ENCODE measurements around the gene CORIN. TPM values are rescaled to one million over a fixed set of nuclear protein-coding genes. Genes with fewer than 3 reads are reported as not detected.

CORIN gene
- total RNA-seq, 1 experiment from 2014 or later: not detected

DNA sequence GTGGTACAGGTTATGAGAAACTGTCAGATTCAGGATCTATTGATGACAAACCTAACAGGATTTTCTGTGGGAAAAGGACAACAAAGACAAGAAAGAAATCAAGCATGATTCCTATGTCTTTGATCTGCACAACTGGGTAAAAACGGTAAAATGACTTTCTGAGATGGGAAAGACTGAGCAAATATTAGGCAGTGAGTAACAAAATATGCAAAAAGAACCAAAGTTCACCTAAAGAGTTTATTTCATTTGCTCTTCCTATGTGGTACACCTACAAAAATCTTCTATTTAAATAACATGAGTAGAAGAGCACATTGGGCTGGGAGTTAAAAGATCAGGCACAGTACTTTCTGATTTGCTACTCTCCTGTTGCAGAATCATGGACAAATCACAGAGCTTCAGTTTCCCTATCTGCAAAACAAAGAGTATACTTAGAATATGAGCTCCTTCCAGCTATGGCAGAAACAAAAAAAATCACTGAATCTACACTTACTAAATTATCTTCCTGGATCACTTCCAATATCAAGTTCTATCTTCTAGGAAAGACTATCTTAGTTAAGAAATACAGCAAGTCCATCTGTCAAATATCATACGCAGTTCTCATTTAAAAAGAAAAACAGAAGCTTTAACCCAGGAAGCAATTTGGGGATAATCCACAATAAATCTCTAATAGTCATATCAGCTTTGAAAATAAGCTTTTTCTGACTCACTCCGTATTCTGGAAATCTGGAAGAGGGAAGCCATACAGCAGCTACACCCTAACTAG lies 39.1 kb upstream of the CORIN start:
- Histone ChIP-seq H3K9me3 (ENCODE audit: low read depth, low read length, poor library complexity, severe bottlenecking) (peaks cover 10% of the 10 kb centered on the region), H3K27ac (ENCODE audit: low read depth, low read length, poor library complexity, severe bottlenecking) (no peak overlapping the region), H3K27me3 (replicated peaks; ENCODE audit: insufficient read depth, low read depth, low read length, poor library complexity) (no peaks in the 10 kb centered on the region), H3K36me3 (ENCODE audit: insufficient read depth, low read length, poor library complexity, severe bottlenecking) (peaks cover 33% of the 10 kb centered on the region), H3K4me1 (ENCODE audit: insufficient read depth, low read length, poor library complexity, severe bottlenecking) (peaks cover 15% of the 10 kb centered on the region), H3K4me3 (ENCODE audit: low read depth, low read length, poor library complexity, severe bottlenecking) (no peak overlapping the region)
- intact Hi-C loops (cut with micrococcal nuclease; ENCODE audit: unreplicated experiment): no loop called here
- no TSS peak for BruUV-seq (replicated peaks)
- CTCF ChIA-PET: no interaction called here
- POLR2A ChIA-PET (ENCODE audit: low non-redundant PET): no interaction called here
- DNase-seq (ENCODE audit: low spot score): peak; percentile 39
- TF ChIP-seq EZH2 (IDR thresholded peaks at IDR 0.05; ENCODE audit: borderline replicate concordance, low read depth, low read length, poor library complexity, severe bottlenecking): no peak
- TF ChIP-seq, protein P1, sequence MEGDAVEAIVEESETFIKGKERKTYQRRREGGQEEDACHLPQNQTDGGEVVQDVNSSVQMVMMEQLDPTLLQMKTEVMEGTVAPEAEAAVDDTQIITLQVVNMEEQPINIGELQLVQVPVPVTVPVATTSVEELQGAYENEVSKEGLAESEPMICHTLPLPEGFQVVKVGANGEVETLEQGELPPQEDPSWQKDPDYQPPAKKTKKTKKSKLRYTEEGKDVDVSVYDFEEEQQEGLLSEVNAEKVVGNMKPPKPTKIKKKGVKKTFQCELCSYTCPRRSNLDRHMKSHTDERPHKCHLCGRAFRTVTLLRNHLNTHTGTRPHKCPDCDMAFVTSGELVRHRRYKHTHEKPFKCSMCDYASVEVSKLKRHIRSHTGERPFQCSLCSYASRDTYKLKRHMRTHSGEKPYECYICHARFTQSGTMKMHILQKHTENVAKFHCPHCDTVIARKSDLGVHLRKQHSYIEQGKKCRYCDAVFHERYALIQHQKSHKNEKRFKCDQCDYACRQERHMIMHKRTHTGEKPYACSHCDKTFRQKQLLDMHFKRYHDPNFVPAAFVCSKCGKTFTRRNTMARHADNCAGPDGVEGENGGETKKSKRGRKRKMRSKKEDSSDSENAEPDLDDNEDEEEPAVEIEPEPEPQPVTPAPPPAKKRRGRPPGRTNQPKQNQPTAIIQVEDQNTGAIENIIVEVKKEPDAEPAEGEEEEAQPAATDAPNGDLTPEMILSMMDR (conservative IDR thresholded peaks at IDR 0.05; ENCODE audit: low read depth, low read length): no peak

- TF ChIP-seq, protein P1 (conservative IDR thresholded peaks at IDR 0.05; ENCODE audit: low read depth, low read length): no peak
- TF ChIP-seq EZH2 (IDR thresholded peaks at IDR 0.05; ENCODE audit: borderline replicate concordance, low read depth, low read length, poor library complexity, severe bottlenecking): no peak
- peaks cover 33% of the 10 kb centered on the region for H3K36me3 ChIP-seq (ENCODE audit: insufficient read depth, low read length, poor library complexity, severe bottlenecking)
- ChIA-PET POLR2A (ENCODE audit: low non-redundant PET) (no interaction called here), CTCF (no interaction called here)
- no peak overlapping the region for H3K4me3 ChIP-seq (ENCODE audit: low read depth, low read length, poor library complexity, severe bottlenecking)
- no TSS peak for BruUV-seq (replicated peaks)
- H3K27me3 ChIP-seq (replicated peaks; ENCODE audit: insufficient read depth, low read depth, low read length, poor library complexity): no peaks in the 10 kb centered on the region
- DNase-seq (ENCODE audit: low spot score): no peak
- peaks cover 10% of the 10 kb centered on the region for H3K9me3 ChIP-seq (ENCODE audit: low read depth, low read length, poor library complexity, severe bottlenecking)
- intact Hi-C loops (cut with micrococcal nuclease; ENCODE audit: unreplicated experiment): no loop called here
- H3K4me1 ChIP-seq (ENCODE audit: insufficient read depth, low read length, poor library complexity, severe bottlenecking): peaks cover 15% of the 10 kb centered on the region
- H3K27ac ChIP-seq (ENCODE audit: low read depth, low read length, poor library complexity, severe bottlenecking): no peak overlapping the region
Observed at GRCh38 chr4:47876310-47876709, 38.4 kb upstream of the CORIN start.

- ChIA-PET POLR2A (ENCODE audit: low non-redundant PET) (no interaction called here), CTCF (no interaction called here)
- Histone ChIP-seq H3K4me1 (ENCODE audit: insufficient read depth, low read length, poor library complexity, severe bottlenecking) (peaks cover 15% of the 10 kb centered on the region), H3K9me3 (ENCODE audit: low read depth, low read length, poor library complexity, severe bottlenecking) (peaks cover 10% of the 10 kb centered on the region), H3K4me3 (ENCODE audit: low read depth, low read length, poor library complexity, severe bottlenecking) (no peak overlapping the region), H3K27me3 (replicated peaks; ENCODE audit: insufficient read depth, low read depth, low read length, poor library complexity) (no peaks in the 10 kb centered on the region), H3K36me3 (ENCODE audit: insufficient read depth, low read length, poor library complexity, severe bottlenecking) (peaks cover 33% of the 10 kb centered on the region), H3K27ac (ENCODE audit: low read depth, low read length, poor library complexity, severe bottlenecking) (no peak overlapping the region)
- intact Hi-C loops (cut with micrococcal nuclease; ENCODE audit: unreplicated experiment): no loop called here
- DNase-seq (ENCODE audit: low spot score): no peak
- BruUV-seq (replicated peaks): no TSS peak
- TF ChIP-seq, protein P1 (conservative IDR thresholded peaks at IDR 0.05; ENCODE audit: low read depth, low read length): no peak
- TF ChIP-seq EZH2 (IDR thresholded peaks at IDR 0.05; ENCODE audit: borderline replicate concordance, low read depth, low read length, poor library complexity, severe bottlenecking): no peak
Observed at GRCh38 chr4:47873877-47874541, 36.1 kb upstream of the CORIN start.

Measured in A673 (cell line).